ENCODE results near the gene BAIAP2.

- TF ChIP-seq CTCF (IDR thresholded peaks at IDR 0.05): no peak
- TF ChIP-seq EZH2 (IDR thresholded peaks at IDR 0.05; ENCODE audit: borderline replicate concordance, insufficient read depth, low read depth, low read length, poor library complexity, severe bottlenecking): no peak
Observed at GRCh38 chr17:81114351-81115093, 79.6 kb downstream of the BAIAP2 start.
